A549 treated with CpdA at 1 μM for 4 hours (cell line): Measurements from ENCODE around the gene DNAJC3. TPM values are rescaled to one million over a fixed set of nuclear protein-coding genes. Genes with fewer than 3 reads are reported as not detected.

Experiments used
- total RNA-seq: library from RNA; stranded (reverse); fragments of 200-300 nt; extraction: Qiagen RNA extraction; gene quantifications from 5 replicates; pipeline ENCODE4 v1.2.3, GENCODE V29; 2022; ENCODE audit warnings: low read depth

Gene DNAJC3
- 14.1 to 17.6 TPM (median 15.1 TPM) in 5 replicates for total RNA-seq

GRCh38 chr13:95676762-95677563 lies at the start of gene DNAJC3:
TSS of gene DNAJC3 (plus strand) at chr13:95677139. CDS start at chr13:95677256, 117 bp downstream.

GRCh38 chr13:95644601-95645052 lies 32.3 kb upstream of the DNAJC3 start, which contains the start of gene DZIP1:
TSS of gene DZIP1 (minus strand) at chr13:95644706. CDS start at chr13:95642029, 2,677 bp downstream.

Other genes with a start within 250 kb of the DNAJC3 start
- gene CLDN10, start 124.4 kb upstream of the DNAJC3 start, total RNA-seq: 0.19 to 0.45 TPM (median 0.25 TPM) in 5 replicates
- 11.5 to 16.6 TPM (median 14.3 TPM) in 5 replicates for gene DZIP1, start 32.4 kb upstream of the DNAJC3 start, total RNA-seq